B cell (primary cell): Measurements from ENCODE around the gene IFT43.

ENCODE experiments used
- EZH2 ChIP-seq: IDR thresholded peaks from 2 replicates; pipeline ENCODE4 v1.6.1; 2012; ENCODE audit warnings: borderline replicate concordance, low read depth, mild to moderate bottlenecking, moderate library complexity, low read length; ENCODE audit not compliant: insufficient read depth, poor library complexity, severe bottlenecking
- TF ChIP-seq, protein P1 (sequence below): fragments of 200-600 bp; IDR thresholded peaks from one replicate; pipeline ENCODE4 v1.8.0; 2022; ENCODE audit warnings: antibody characterized with exemption, mild to moderate bottlenecking

DNA sequence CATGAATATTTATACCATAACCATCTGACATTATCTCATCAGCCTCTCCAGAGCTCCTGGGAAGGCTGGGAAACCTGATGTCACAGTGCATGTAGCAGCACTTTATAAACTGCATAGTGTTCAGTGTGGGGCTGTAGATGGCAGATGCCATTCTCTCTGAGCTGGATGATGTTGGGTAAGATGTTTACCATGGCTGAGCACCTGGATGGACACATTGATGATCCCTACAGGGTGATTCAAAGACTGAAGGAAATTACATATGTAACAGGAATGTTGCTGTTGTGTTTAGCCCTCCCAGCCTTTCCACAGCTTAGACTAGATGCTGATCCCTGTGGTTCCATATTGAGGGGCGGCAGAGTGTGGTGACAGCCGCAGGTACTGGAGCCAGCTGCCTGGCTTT is 37.4 kb downstream of the IFT43 start:
- TF ChIP-seq, protein P1, sequence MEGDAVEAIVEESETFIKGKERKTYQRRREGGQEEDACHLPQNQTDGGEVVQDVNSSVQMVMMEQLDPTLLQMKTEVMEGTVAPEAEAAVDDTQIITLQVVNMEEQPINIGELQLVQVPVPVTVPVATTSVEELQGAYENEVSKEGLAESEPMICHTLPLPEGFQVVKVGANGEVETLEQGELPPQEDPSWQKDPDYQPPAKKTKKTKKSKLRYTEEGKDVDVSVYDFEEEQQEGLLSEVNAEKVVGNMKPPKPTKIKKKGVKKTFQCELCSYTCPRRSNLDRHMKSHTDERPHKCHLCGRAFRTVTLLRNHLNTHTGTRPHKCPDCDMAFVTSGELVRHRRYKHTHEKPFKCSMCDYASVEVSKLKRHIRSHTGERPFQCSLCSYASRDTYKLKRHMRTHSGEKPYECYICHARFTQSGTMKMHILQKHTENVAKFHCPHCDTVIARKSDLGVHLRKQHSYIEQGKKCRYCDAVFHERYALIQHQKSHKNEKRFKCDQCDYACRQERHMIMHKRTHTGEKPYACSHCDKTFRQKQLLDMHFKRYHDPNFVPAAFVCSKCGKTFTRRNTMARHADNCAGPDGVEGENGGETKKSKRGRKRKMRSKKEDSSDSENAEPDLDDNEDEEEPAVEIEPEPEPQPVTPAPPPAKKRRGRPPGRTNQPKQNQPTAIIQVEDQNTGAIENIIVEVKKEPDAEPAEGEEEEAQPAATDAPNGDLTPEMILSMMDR, result no peak
- no peak for TF ChIP-seq EZH2
